Stimulated activated CD8-positive, alpha-beta memory T cell treated with anti-CD3 and anti-CD28 coated beads, Interleukin-12 subunit alpha, Interleukin-12 subunit beta, amount 100 ng/mL, for 24 hours (primary cell): ENCODE measurements around the gene RAB20.
"Not testable (repeated sequence)": the region's sequence is repeated elsewhere in the genome, so short reads cannot be mapped to it uniquely, and the experiment has no call there.

Experiments used
- DNase-seq: peaks from one replicate; pipeline ENCODE4 v3.0.0-alpha.2; 2020; ENCODE audit errors: extremely low read depth

The RAB20 gene, protein sequence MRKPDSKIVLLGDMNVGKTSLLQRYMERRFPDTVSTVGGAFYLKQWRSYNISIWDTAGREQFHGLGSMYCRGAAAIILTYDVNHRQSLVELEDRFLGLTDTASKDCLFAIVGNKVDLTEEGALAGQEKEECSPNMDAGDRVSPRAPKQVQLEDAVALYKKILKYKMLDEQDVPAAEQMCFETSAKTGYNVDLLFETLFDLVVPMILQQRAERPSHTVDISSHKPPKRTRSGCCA

GRCh38 chr13:110561344-110562035, at the start of gene RAB20:
Gene RAB20, minus strand, starts transcription at chr13:110561722. Its CDS starts 203 bp downstream, at chr13:110561519.
- peak; percentile 10 for DNase-seq

DNA sequence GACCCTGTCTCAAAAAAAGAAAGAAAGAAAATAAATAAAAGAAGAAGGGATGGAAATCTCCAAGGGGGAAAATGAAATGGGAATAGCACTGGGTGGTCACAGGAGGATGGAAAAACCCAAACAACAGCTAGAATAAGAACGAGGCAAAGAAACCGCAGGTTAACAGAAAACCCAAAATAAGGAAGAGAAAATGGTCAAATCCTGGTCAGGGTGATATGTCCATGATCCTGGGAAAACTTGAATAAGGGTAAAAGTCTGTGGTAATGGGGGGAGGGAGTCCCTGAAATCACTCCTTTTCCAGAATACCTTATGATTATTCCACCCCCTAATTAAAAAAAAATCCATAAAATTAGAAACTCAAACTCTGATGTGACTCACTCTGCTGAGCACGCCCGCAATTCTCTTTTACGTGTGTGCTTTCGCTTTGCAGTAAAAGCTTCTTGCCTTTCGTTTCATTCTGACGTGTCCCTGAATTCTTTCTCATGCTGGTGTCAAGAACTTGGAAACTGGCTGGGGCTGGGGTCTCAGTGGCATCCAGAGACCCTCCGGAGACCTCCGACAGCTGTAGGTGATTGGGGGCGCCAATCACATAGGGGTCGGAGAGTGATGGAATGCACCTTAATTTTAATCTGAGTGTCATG, 49.6 kb upstream of the RAB20 start:
- DNase-seq, result no peak

DNA sequence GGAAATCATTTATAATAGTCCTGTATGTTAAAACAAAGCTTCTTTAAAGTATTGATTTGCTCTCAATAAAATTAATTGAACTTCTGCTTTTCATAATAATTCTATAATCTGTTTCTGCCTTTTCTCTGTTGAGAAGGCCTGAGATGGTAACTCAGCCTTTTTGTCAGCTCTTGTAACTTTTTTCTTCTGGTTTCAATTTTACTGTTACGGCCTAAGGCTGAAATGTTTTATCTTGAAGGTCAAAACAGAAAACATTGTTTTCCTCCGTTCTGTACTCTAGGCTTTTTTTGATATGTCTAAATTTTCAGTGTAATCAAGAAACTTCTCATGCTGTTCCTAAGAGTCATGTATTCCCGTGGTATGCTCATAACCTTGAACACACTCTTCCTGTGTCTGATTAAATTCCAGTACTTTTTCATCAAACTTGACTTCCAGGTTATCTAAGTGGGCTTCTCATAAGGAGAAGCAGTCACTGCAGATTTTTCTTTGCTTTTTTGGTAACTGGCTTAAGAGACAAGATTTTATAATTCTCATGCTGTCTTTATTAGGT, 46.2 kb upstream of the RAB20 start:
- no peak for DNase-seq

GRCh38 chr13:110606281-110606680, 44.8 kb upstream of the RAB20 start:
- not testable (repeated sequence) for DNase-seq

GRCh38 chr13:110605132-110605531, 43.6 kb upstream of the RAB20 start:
- DNase-seq, result no peak

GRCh38 chr13:110600980-110601379, 39.5 kb upstream of the RAB20 start:
- DNase-seq, result no peak

GRCh38 chr13:110600261-110600819, 38.8 kb upstream of the RAB20 start:
- DNase-seq, result no peak

- no peak for DNase-seq
These were observed 35.6 kb upstream of the RAB20 start for GRCh38 chr13:110597041-110597689.

- DNase-seq, result no peak
These were observed 32.1 kb upstream of the RAB20 start for GRCh38 chr13:110593430-110594130.

GRCh38 chr13:110592665-110593064, 31.1 kb upstream of the RAB20 start:
- DNase-seq, result no peak

DNA sequence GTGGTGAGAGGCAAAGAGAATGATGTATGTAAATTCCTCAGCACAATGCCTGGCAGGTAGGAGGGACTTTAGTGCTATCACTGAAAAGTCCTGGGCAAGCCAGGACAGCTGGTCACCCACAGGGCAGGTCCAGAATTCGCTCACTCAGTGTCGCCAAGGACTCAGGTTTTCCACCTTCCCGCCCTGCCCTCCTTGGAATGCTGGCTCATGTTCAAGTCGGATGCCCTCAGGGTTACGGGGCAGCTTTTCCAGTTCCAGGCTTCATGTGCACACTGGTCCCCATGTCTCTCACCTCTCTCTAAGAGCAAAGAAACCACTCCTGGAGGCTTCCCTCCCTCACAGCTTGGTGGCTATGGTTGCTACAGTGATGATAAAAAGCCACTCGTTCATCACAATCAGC, 29.1 kb upstream of the RAB20 start:
- no peak for DNase-seq

- DNase-seq, result no peak
These were observed 28.4 kb upstream of the RAB20 start for GRCh38 chr13:110589793-110590390.

- DNase-seq, result no peak
These were observed 21.8 kb upstream of the RAB20 start for GRCh38 chr13:110583178-110583865.

DNA sequence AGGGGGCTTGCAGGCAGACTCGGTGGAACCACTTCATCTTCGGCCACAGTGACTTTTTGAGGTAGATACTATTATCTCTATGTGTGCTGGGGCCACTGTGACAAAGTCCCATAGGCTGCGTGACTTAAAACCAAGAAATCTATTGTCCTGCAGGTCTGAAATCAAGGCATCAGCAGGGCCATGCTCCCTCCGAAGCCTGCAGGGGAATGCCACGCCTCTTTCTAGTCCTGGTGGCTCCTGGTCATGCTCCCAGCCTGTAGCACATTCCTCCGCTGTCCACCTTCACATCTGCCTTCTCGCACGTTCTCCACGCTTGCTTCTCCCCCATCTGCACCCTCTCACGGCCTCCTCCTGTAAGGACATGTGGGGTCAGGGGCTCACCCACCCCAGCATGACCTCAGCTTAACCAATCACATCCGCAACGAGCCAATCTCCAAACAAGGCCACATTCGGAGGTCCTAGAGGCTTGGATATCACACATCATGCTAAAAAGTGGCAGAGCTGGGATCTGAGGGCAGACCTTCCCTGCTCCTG, 21.0 kb upstream of the RAB20 start:
- DNase-seq, result no peak

DNA sequence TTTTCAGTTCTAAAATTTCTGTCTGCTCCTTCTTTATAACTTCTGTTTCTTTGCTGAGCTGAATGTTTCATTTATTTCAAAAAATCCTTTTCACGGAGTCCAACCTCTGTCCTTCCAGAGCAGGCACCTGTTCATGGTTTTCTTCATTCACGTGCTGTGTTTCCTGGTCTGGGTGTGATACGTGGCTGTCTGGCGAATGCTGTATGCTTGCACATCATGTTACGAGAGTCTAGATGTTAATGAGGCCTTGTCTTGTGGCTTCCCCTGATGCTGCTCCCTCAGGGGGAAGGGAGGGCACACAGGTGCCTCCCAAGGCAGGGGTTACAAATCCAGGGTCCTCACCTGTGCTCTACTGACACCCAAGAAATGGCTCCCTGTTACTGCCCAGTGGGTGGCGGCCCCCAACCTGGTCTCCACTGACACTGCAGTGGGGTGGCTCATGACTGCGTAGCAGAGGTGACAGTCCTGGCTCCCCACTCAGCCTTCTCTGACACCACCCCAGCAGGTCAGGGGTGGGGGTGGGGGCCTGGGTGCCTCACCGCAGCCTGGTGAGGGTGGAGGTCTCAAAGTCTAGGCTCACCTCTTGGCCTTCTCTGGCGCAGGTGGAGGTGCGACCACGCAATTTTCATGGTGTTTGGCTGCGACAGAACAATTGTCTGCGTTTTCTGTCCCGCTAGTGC, 20.1 kb upstream of the RAB20 start:
- no peak for DNase-seq

- no peak for DNase-seq
These were observed 19.3 kb upstream of the RAB20 start for GRCh38 chr13:110580800-110581199.

- DNase-seq, result no peak
These were observed 16.8 kb upstream of the RAB20 start for GRCh38 chr13:110578363-110578762.

- DNase-seq, result no peak
These were observed 15.4 kb upstream of the RAB20 start for GRCh38 chr13:110576736-110577476.

- no peak for DNase-seq
These were observed 14.5 kb upstream of the RAB20 start for GRCh38 chr13:110576070-110576394.
